Hepatocyte (in vitro differentiated cells): ENCODE data around the gene NAV2.

ENCODE experiments used
- CTCF ChIP-seq: fragments of 200-600 bp; sonication (generic); IDR thresholded peaks from 2 replicates; pipeline ENCODE4 v1.5.1; 2016; ENCODE audit warnings: antibody characterized with exemption, mild to moderate bottlenecking; ENCODE audit not compliant: poor library complexity
- EZH2 ChIP-seq: fragments of 200-600 bp; sonication (generic); IDR thresholded peaks from 2 replicates; pipeline ENCODE4 v1.6.1; 2016; ENCODE audit warnings: antibody characterized with exemption, mild to moderate bottlenecking, borderline replicate concordance
- EZH2phosphoT487 ChIP-seq: fragments of 200-600 bp; sonication (generic); IDR thresholded peaks from one replicate; pipeline ENCODE4 v1.6.1; 2018; ENCODE audit warnings: antibody characterized with exemption, mild to moderate bottlenecking, low read depth, moderate library complexity; ENCODE audit not compliant: unreplicated experiment, severe bottlenecking

GRCh38 chr11:19956228-19956627 is 243.6 kb downstream of the NAV2 start:
- TF ChIP-seq CTCF (no peak), EZH2 (no peak), EZH2phosphoT487 (no peak)
